ENCODE results near the gene PTPN14. TPM values are rescaled to one million over a fixed set of nuclear protein-coding genes. Genes with fewer than 3 reads are reported as not detected.
"Not testable (repeated sequence)": the region's sequence is repeated elsewhere in the genome, so short reads cannot be mapped to it uniquely, and the experiment has no call there.

Gene PTPN14
- total RNA-seq, 4 donors from 2014 or later = 59.4 to 118 (median 66.1) TPM

DNA sequence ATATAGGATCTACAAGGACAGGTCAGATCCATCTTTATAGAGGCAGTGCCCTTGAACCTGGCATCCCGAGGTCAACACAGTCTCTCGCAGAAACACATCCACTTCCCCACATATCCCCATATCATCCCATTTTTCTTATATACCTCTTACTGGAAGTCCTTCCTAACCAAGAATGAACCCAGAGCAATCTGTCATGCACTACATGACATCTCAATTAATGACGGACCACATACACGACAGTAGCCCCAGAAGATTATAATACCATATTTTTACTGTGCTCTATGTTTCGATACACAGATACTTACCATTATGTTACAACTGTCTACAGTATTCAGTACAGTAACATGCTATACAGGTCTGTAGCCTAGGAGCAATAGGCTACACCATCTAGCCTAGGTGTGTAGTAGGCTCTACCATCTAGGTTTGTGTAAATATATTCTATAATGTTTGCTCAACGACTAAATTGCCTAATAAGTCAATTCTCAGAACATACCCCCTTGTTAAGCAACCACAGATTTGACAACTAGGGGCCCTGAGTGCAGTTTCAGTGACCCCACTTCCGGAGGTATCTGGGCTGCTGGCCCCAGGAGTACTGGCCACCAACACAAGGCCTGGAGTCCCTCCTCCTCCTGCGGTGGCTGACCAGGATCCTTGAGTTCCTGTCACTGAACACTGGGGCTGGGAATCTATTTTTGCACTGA lies 28.1 kb downstream of the PTPN14 start:
- H3K4me3 ChIP-seq (ENCODE audit: low read depth, poor library complexity, severe bottlenecking) = no peak overlapping the region
- TF ChIP-seq CTCF (IDR thresholded peaks at IDR 0.05) = no peak
- no peak for TF ChIP-seq POLR2A (IDR thresholded peaks at IDR 0.05)
- WGBS, 2 donors = 92 to 93% methylated on average over 8 of the region's 8 CpGs
- intact Hi-C loops (cut with DNase I; ENCODE audit: low total_unique reads) = no loop called here
- no peak for DNase-seq (ENCODE audit: low spot score in 2 of 2)

DNA sequence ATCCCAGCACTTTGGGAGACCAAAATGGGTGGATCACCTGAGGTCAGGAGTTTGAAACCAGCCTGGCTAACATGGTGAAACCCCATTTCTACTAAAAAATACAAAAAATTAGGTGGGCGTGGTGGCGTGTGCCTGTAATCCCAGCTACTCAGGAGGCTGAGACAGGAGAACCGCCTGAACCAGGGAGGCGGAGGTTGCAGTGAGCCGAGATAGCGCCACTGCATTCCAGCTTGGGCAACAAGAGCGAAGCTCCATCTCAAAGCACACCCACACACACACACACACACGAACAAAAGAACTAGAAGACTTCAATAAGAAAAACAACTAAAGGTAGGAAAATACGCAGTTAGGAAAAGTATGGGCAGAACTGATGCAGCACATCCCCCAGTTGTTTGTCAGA lies 29.9 kb downstream of the PTPN14 start:
- DNase-seq (ENCODE audit: low spot score in 2 of 2); intact Hi-C loops (cut with DNase I; ENCODE audit: low total_unique reads); H3K4me3 ChIP-seq (ENCODE audit: low read depth, poor library complexity, severe bottlenecking): not testable (repeated sequence)
- WGBS, 2 donors = 93 to 94% methylated on average over 9 of the region's 9 CpGs

DNA sequence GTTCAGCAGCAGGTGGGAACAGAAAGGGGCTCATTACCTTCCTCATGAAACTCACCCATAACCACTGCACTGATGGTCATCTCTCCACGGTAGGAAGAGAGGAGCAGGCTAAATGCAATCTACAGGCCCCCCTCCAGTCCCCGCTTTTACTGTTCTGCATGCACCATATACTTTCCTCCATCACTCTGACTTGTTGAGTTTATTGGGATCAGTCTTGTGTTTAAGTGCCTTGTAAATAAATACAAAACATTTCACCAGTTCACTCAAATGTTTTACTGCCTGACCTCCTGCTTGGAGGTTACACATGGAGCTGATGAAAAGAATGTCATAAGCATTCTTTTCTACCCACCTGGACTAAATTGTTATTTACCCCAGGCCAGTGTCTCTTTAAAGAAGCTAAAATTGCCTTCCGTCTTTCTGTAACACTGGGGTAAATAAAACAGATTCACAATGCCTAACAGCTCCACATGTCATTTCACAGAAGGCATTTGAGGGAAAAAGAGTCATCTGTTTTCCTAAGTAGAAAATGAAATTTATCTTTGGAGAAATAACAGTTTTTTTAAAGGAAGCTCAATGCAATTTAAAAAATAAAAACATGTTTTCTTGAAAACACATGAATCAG lies 30.7 kb downstream of the PTPN14 start:
- H3K4me3 ChIP-seq (ENCODE audit: low read depth, poor library complexity, severe bottlenecking) = no peak overlapping the region
- TF ChIP-seq POLR2A (IDR thresholded peaks at IDR 0.05) = no peak
- TF ChIP-seq CTCF (IDR thresholded peaks at IDR 0.05) = no peak
- intact Hi-C loops (cut with DNase I; ENCODE audit: low total_unique reads) = no loop called here
- no peak for DNase-seq (ENCODE audit: low spot score in 2 of 2)
- 79 to 89% methylated on average over 3 of the region's 3 CpGs for WGBS, 2 donors

- no peak for DNase-seq (ENCODE audit: low spot score in 2 of 2)
These were observed 33.0 kb downstream of the PTPN14 start for GRCh38 chr1:214518361-214518760.

DNA sequence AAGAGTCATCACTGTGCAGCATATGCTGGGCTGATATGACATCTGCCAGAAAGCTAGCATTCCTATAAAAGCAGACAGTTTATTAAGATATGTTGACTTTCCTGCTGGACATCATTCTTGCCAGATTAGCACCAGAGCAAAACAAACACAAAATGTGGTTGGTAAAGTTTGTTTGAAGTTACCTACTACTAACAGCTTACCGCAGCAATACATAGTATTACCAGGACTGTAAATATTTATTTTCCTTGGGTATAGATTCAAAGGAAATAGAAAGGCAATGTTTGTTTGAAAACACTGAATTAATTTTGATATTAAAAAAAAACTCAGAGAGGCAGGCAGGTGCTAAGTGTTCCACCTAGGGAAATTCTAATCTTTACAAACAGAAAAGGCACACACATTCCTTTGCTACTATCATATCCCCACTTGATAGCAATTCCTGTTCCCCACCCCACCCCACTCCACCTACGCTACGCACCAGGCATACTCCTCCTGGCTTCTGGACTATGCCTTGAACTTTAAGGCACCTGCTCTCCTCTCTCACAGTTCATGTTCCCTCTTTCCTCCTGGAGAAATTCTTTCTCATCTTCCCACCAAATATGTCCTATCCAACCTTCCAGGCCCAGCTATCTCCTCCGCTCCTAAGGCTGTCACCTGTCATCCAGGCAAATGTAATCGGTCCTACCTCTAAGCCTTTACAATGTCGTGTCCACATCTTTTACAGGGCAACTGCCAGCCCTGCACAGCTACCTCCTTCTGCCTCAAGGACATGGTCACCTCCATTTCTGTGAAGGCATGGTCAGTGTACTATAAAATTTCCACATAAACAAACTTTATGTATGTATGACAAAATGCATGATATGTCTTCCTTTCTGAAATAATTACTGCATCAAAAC lies 34.7 kb downstream of the PTPN14 start:
- TF ChIP-seq POLR2A (IDR thresholded peaks at IDR 0.05) (no peak), CTCF (IDR thresholded peaks at IDR 0.05) (no peak)
- 79 to 81% methylated on average over 6 of the region's 6 CpGs for WGBS, 2 donors
- no peak for DNase-seq (ENCODE audit: low spot score in 2 of 2)
- intact Hi-C loops (cut with DNase I; ENCODE audit: low total_unique reads) = no loop called here
- H3K4me3 ChIP-seq (ENCODE audit: low read depth, poor library complexity, severe bottlenecking) = no peak overlapping the region

More at GRCh38 chr1:214518361-214518760, 33.0 kb downstream of the PTPN14 start:
- intact Hi-C loops (cut with DNase I; ENCODE audit: low total_unique reads) = no loop called here
- no peak overlapping the region for H3K4me3 ChIP-seq (ENCODE audit: low read depth, poor library complexity, severe bottlenecking)
- TF ChIP-seq POLR2A (IDR thresholded peaks at IDR 0.05) (no peak), CTCF (IDR thresholded peaks at IDR 0.05) (no peak)

All from lower leg skin (tissue), 4 donors.